T-helper 9 cell (primary cell): ENCODE data around the gene TENM3.

ENCODE experiments used
- DNase-seq: peaks from one replicate; pipeline ENCODE4 v3.0.0-alpha.2; 2020

Gene TENM3

GRCh38 chr4:182577411-182577810 lies 334.2 kb downstream of the TENM3 start:
- DNase-seq: no peak

- DNase-seq: no peak
These were observed 335.2 kb downstream of the TENM3 start for GRCh38 chr4:182578402-182578801.

- no peak for DNase-seq
These were observed 339.0 kb downstream of the TENM3 start for GRCh38 chr4:182582245-182582644.

- no peak for DNase-seq
These were observed 340.7 kb downstream of the TENM3 start for GRCh38 chr4:182583703-182584415.

GRCh38 chr4:182585321-182585720 lies 342.1 kb downstream of the TENM3 start:
- no peak for DNase-seq

- no peak for DNase-seq
These were observed 345.9 kb downstream of the TENM3 start for GRCh38 chr4:182589100-182589499.

GRCh38 chr4:182593402-182593801 lies 350.2 kb downstream of the TENM3 start:
- DNase-seq: no peak

- DNase-seq: no peak
These were observed 350.7 kb downstream of the TENM3 start for GRCh38 chr4:182593864-182594263.

- no peak for DNase-seq
These were observed 356.9 kb downstream of the TENM3 start for GRCh38 chr4:182600093-182600492.

GRCh38 chr4:182600856-182601255 lies 357.7 kb downstream of the TENM3 start:
- no peak for DNase-seq

- DNase-seq: no peak
These were observed 361.0 kb downstream of the TENM3 start for GRCh38 chr4:182604161-182604622.

GRCh38 chr4:182604953-182605352 lies 361.8 kb downstream of the TENM3 start:
- no peak for DNase-seq

GRCh38 chr4:182608525-182608924 lies 365.3 kb downstream of the TENM3 start:
- no peak for DNase-seq

- DNase-seq: no peak
These were observed 373.3 kb downstream of the TENM3 start for GRCh38 chr4:182616476-182616875.

- DNase-seq: no peak
These were observed 376.5 kb downstream of the TENM3 start for GRCh38 chr4:182619660-182620059.

- DNase-seq: no peak
These were observed 377.1 kb downstream of the TENM3 start for GRCh38 chr4:182620111-182620980.

GRCh38 chr4:182624281-182624680 lies 381.1 kb downstream of the TENM3 start:
- DNase-seq: no peak

- DNase-seq: no peak
These were observed 382.0 kb downstream of the TENM3 start for GRCh38 chr4:182625193-182625592.

GRCh38 chr4:182627996-182628395 lies 384.8 kb downstream of the TENM3 start:
- no peak for DNase-seq

GRCh38 chr4:182628544-182628943 lies 385.3 kb downstream of the TENM3 start:
- no peak for DNase-seq

GRCh38 chr4:182629096-182629495 lies 385.9 kb downstream of the TENM3 start:
- no peak for DNase-seq

GRCh38 chr4:182640491-182640890 lies 397.3 kb downstream of the TENM3 start:
- DNase-seq: no peak

- DNase-seq: no peak
These were observed 397.7 kb downstream of the TENM3 start for GRCh38 chr4:182640932-182641331.

- no peak for DNase-seq
These were observed 399.6 kb downstream of the TENM3 start for GRCh38 chr4:182642831-182643230.
